Right ventricle myocardium inferior (tissue), 1 donor: ENCODE data around the gene GAB4. TPM values are rescaled to one million over a fixed set of nuclear protein-coding genes. Genes with fewer than 3 reads are reported as not detected.
"Not testable (repeated sequence)": the region's sequence is repeated elsewhere in the genome, so short reads cannot be mapped to it uniquely, and the experiment has no call there.

Experiments
- ATAC-seq: fragments of 200-7000 bp; cut with Tn5 transposase; one replicate; pipeline ENCODE4 v1.9.1; 2020; ENCODE audit warnings: mild to moderate bottlenecking, moderate library complexity
- DNase-seq: peaks from one replicate; pipeline ENCODE4 v3.0.0; 2021; ENCODE audit errors: missing footprints
- intact Hi-C: fragments of 100-400 bp; cut with DNase I; formaldehyde crosslinking; loops from one replicate; pipeline ENCODE4 v1.11.0; 2022
- long read RNA-seq: library from polyadenylated mRNA; unstranded; transcript quantifications from one replicate; pipeline ENCODE4 v2.0.0, GENCODE V29; 2021
- total RNA-seq: library from RNA; stranded (reverse); fragmentation: NEBNext Ultra II Directional; extraction: Animal tissue kit (Norgen Biotek cat#: 25700); gene quantifications from one replicate; pipeline ENCODE4 v1.2.1, GENCODE V29; 2021
- donor health status: DM: no; HTN: yes; CAD: no; lungs with severe emphysema.

Gene GAB4
- not detected for total RNA-seq
- long read RNA-seq: 0 reads

- ATAC-seq (no peak), DNase-seq (no peak)
- intact Hi-C loops: no loop called here
These were observed at the start of gene GAB4 for GRCh38 chr22:17007852-17008731. Gene GAB4, minus strand, starts transcription at chr22:17008222. Its CDS starts 108 bp downstream, at chr22:17008114.

GRCh38 chr22:17056807-17057206, 48.8 kb upstream of the GAB4 start:
- intact Hi-C loops: loop anchor here (5.0 to 10.0 kb wide), 2 partner anchors 125 to 142 kb away; no protein-coding TSS in a partner anchor
- no peak for DNase-seq

GRCh38 chr22:17056058-17056457, 48.0 kb upstream of the GAB4 start:
- DNase-seq (no peak), ATAC-seq (no peak)
- intact Hi-C loops: loop anchor here (5.0 to 10.0 kb wide), 2 partner anchors 124 to 141 kb away; no protein-coding TSS in a partner anchor

More at GRCh38 chr22:17056807-17057206, 48.8 kb upstream of the GAB4 start:
- no peak for ATAC-seq

GRCh38 chr22:17047656-17048055, 39.6 kb upstream of the GAB4 start:
- ATAC-seq (no peak), DNase-seq (no peak)
- intact Hi-C loops: no loop called here

GRCh38 chr22:17046566-17047348, 38.7 kb upstream of the GAB4 start:
- ATAC-seq: no peak

GRCh38 chr22:17043521-17043920, 35.5 kb upstream of the GAB4 start:
- ATAC-seq (no peak), DNase-seq (no peak)
- intact Hi-C loops: no loop called here

More at GRCh38 chr22:17046566-17047348, 38.7 kb upstream of the GAB4 start:
- no peak for DNase-seq
- intact Hi-C loops: no loop called here

GRCh38 chr22:17036842-17037711, 29.1 kb upstream of the GAB4 start:
- peak; percentile 88 for ATAC-seq
- DNase-seq, intact Hi-C loops: not testable (repeated sequence)

- intact Hi-C loops, DNase-seq: not testable (repeated sequence)
- ATAC-seq: peak; percentile 61
These were observed 28.2 kb upstream of the GAB4 start for GRCh38 chr22:17035976-17036841.

- intact Hi-C loops: no loop called here
- ATAC-seq (peak; percentile 23), DNase-seq (no peak)
These were observed 27.2 kb upstream of the GAB4 start for GRCh38 chr22:17035246-17035645.

GRCh38 chr22:17034532-17034931, 26.5 kb upstream of the GAB4 start:
- DNase-seq, intact Hi-C loops, ATAC-seq: not testable (repeated sequence)

- intact Hi-C loops, ATAC-seq, DNase-seq: not testable (repeated sequence)
These were observed 24.3 kb upstream of the GAB4 start for GRCh38 chr22:17032277-17032676.

- intact Hi-C loops, DNase-seq, ATAC-seq: not testable (repeated sequence)
These were observed 16.4 kb upstream of the GAB4 start for GRCh38 chr22:17024380-17024779.

GRCh38 chr22:17015552-17015951, 7.5 kb upstream of the GAB4 start:
- intact Hi-C loops, DNase-seq, ATAC-seq: not testable (repeated sequence)

- DNase-seq, intact Hi-C loops, ATAC-seq: not testable (repeated sequence)
These were observed 6.0 kb upstream of the GAB4 start for GRCh38 chr22:17014101-17014440.

GRCh38 chr22:17013396-17014100, 5.5 kb upstream of the GAB4 start:
- intact Hi-C loops: no loop called here
- ATAC-seq (no peak), DNase-seq (no peak)

GRCh38 chr22:17012267-17012666, 4.2 kb upstream of the GAB4 start:
- ATAC-seq (no peak), DNase-seq (no peak)
- intact Hi-C loops: no loop called here
